Anterior cingulate cortex (tissue), 58 donors: Measurements from ENCODE around the gene CDH20.

Source experiments
- DNase-seq, 58 donors: peaks; one replicate each; lab custom pipeline; 2025; lab: John Stamatoyannopoulos, UW

CDH20 gene

DNA sequence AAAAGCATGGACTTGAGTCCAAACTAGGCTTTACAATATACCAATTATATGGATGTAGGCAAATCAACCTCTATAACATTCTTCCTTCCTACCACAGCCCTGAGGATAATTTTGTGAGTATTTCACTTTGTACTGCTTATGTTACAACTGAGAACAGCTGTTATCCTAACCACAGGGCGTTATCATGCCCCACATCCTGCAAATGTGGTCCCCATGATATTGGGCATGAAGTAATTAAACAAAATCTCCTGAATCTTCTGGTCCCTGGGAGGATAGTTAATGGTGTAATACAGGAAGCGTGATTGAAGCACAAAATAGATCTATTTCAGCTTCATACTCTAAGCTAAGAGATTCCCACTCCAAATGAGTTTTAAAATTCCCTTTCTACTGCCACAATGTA, 223.6 kb downstream of the CDH20 start:
- no peak for DNase-seq

DNA sequence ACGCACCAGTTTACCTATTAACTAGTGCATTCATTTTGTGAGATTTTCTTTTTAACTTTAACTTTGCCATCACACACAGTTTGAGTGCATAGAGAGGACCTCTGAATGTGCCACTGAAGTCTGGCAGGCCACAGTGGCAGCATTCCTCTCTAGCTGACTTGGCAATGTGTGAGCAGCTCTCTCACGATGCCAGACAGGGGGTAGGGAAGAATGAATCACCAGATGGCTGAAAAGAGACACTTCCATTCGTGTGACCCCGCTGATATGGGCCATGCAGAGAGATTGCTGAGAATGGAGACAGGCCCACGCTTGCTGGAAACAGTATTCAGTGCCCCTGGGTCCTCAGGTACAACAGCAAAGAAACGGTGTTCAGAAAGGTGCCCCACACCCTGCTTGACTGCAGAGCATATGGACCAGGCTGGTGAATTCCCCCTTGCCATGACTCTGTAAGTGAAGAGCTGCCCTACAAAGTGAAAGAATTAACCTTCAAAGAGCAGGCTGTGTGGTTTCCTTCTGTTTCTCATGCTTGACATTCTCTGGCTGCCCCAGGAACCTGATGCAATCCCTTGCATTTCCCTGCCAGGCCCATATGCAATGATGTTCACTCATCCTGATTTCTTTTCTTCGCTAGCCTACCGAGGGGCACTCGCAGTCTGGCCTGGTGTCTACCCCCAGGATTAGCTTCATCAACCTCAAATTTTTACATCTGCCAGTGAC, 236.1 kb downstream of the CDH20 start:
- DNase-seq = peak in 4 of 58 donors; percentile 1 to 9 (median 4)

DNA sequence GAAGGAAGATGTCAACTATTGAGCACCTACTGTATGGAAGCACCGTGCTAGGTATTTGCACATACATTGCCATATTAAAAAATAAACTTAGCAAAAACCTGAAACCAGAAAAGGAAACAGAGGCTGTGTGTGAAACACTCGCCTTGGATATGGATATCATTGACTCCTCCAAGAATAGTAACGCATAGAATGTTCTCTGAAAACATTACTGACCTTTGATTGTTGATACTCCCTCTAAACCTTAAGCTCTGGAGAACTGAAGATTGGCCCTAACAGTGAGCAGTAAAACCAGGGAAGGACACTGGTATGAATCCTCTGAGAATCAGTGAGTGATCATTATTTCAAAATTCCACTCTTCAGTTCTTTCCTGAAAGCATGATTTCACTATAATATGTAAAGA, 236.8 kb downstream of the CDH20 start:
- no peak for DNase-seq

DNA sequence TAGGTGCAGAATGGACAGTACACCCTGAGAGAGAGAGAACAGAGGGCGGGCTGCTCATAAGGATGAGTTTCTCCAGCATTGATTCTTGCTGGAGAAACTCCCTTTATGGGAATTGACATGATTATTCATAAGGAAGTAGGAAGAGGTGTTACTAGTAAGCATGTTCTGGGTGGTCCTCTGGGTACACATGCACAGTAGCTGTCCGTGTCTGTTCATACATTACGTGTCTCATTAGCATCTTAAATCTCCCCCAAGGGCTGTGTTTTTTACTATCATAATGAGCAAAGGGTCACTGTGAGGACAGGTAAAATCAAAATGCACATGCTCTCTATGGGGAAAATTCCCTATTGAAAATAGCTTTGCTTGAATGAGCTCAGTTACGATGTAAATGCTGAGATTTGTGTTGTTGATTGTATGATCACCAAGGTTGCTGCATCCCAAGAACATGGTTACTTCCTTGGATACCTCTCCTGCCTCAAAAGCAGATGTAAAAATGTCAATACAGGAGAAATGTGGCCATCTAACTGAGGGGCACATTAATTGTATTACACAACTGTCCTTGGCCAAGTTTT, 238.9 kb downstream of the CDH20 start:
- DNase-seq = no peak

DNA sequence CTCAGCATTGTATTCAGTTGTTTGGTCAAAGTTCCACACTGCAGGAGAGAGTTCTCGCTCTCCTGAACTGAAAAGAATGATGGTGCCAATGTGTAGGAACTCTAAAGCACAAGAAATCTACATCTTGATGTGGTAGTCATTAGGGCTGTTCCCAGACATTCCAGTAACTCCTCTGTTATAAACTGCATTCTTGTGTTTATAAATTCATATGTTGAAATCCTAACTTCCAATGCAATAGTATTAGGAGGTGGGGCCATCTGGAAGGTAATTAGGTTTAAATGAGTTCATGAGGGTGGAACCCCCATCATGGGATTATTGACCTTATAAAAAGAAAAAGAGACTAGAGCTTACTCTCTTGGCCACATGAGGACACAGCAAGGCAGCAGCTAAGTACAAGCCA, 239.6 kb downstream of the CDH20 start:
- DNase-seq = no peak

DNA sequence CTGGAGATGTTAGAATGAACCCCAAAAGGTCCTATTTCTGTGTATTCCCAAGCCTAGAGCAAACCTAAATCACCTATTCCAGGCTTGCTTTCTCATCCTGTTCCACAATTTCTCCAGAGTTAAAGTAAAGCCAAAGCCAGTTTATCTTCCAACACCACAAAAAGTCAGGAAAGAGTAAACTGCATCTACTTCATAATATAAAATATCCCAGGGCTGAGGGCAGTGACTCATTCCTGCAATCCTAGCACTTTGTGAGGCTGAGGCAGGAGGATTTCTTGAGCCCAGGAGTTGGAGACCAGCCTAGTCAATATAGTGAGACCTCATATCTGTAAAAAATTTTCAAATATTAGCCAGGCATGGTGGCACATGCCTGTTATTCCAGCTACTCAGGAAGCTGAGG, 241.4 kb downstream of the CDH20 start:
- DNase-seq = no peak

DNA sequence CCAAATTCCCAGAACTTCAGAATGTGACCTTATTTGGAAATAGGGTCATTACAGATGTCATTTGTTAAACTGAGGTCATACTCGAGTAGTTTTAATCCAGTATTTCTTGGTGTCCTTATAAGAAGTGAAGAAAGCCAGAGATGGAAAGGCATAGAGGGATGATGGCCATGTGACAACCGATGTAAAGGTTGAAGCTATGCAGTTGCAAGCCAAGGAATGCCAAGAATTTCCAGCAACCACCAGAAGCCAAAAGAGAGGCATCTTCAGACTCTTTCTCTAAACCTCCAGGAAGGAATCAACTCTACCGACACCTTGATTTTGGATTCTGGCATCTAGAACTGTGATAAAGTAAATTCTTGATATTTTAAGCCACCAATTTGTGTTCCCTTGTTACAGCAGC, 242.2 kb downstream of the CDH20 start:
- DNase-seq = no peak

DNA sequence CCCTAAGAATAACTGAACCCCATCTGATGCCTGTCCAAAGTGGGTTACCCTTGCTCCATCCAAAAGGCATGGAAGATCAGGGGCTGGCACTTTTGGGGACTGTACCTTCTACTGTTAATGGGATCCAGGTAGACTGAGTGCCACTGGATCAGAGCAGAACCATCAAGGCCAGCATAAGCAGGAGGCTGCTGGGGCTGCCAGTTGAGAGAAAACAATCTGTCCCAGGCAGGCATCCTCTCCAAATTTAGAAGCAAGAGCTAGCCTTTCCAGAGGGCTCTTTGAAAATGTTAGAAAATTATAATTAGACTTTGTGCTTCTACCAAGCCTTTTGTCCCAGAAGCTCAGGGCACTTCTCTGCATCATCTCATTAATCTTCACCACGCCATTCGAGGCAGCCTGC, 245.6 kb downstream of the CDH20 start:
- DNase-seq = no peak

DNA sequence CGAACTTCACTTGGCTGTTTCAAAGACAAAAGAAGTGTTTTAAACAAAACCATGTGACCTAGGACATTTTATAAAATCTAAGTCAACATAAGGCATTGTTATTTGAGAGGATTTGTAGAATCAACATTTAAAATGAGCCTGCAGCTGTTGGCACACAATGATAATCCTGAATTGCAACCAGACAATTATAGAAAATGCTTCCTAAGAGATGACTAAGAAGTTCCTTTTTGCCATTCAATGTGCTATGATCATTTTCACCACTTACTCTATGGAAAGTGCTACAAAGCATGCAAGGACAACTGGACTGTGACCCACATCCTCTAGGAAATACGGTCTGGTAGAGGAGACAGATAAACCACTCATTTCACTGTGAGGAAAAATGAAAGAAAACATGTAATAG, 246.4 kb downstream of the CDH20 start:
- DNase-seq = no peak

DNA sequence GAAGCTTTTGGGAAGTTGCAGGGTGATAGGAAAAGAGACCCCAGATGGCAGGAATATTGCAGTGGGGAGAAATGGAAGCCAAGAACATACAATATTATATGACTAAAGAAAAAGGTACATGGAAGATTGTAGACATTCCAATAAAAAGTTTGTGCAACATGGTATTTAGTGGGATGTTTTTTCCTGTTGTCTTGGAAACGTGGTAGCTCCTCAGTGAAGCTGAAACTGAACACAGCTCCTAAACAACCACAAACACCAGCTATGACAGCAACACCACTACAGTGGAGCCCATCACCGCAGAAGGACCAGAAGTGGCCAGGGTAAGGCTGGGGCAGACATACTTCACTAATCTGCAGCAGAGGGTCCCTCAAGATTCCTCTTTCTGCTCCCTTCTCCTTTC, 246.8 kb downstream of the CDH20 start:
- DNase-seq = no peak

DNA sequence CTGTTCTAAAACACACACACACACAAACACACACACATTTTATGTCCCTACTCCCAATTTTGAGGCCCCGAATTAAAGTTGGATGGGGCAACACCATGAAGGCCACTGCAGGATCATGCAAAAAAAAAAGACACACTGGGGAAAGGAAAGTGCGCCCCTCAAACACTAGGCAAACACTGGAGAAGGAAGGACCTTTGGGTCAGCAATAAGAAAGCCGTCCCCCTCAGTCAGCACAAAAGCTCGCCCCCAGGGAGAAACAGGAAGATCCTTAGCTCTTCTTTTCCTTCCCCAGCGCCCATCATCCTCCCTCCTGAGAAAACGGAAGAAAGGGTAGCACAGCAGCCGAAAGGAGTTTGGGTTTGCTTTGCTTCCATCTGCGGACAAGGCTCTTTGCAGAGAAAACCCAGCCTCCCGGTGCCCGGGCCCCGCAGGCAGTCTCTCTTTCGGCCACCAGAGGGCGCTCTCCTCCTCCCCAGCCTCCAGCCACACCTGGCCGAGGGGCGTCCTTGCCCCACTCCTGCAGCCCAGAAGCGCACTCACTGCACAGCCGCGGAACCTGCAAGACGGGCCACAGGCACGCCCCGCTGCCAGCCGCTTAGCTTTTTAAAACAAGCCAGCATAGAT, 248.5 kb downstream of the CDH20 start:
- peak in 52 of 58 donors; percentile 5 to 76 (median 46) for DNase-seq

DNA sequence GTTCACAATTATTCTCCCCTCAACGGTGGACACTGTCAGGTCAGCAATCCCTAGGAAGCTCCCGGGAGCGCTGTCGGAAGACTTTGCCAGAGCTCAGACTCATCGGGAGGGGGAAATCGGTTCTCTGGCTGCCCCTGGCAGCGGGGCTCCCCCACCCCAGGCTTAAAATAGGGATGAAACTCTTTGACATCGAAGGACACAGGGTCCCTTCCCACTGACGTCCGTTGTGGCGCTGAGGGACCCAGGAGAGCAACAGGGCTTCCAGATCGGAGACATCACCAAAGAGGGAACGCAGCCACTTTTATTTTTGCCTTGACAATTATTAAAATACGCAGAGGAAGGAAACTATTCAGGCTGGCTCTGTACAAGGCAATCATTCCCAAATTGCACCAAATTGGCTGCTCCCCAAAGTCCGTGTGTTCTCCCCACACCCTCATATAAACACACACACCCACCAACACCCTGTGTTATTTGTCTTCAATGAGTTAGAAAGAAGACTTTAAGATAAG, 249.0 kb downstream of the CDH20 start:
- DNase-seq = no peak

DNA sequence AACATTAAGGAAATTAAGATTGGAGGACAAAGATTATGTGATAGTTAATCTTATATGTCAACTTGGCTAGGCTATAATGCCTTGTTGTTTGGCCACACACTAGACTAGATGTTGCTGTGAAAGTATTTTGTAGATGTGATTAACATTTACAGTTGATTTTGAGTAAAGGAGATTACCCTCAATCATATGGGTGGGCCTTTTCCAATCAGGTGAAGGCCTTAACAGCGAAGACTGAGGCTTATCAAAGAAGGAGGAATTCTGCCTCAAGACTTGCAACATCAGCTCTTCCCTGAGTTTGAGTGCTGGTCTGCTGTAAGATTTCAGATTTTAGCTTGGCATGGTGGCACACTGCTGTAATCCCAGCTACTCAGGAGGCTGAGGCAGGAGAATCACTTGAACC, 250.3 kb downstream of the CDH20 start:
- no peak for DNase-seq

DNA sequence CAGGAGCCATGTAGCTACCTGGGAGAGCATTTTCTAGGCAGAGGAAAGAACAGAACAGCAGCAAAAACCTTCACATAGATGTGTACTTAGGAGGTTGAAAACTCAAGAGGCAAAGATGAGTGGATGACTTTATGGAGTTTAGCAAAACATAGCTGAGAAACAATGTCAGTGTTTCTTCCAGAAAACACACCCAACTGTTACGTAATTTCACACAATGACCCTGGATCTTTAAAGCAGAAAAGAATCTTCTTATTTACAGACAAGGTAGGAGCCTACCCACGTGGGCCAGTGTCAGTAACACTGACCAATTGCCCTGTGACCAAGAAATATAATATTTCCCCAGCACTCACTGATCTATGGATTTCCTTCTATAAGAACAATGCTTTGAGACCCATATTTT, 254.6 kb downstream of the CDH20 start:
- DNase-seq = no peak

DNA sequence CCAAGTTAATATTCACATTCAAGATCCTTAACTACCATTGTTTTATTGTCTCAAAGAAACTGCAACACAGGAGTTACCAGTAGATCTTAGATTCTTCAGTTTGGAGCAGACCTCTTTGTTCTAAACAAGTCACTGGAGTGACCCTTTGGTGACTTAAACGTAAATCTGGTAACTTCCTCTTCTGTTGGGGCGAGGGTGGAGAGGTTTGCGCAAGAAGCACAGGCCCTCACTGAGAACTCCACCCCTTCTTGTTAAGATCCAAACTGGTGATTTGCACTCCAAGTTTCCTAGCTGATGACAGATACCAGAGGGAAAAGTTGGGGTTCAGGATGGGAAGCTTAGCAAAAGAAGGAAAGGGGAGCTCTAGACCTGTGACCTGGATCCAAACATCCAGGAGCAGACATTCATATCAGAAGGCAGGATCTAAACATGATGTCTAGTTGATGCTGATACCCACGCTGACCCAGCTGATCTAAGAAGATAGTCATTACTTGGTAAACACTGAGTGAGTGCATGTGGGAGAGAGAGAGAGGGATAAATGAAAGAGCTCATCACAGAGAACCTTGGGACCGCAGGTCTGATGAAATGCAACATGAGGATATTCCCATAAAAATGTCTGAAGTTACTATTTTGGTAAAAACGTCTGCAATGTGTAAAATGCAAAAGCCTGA, 256.0 kb downstream of the CDH20 start:
- DNase-seq = no peak

DNA sequence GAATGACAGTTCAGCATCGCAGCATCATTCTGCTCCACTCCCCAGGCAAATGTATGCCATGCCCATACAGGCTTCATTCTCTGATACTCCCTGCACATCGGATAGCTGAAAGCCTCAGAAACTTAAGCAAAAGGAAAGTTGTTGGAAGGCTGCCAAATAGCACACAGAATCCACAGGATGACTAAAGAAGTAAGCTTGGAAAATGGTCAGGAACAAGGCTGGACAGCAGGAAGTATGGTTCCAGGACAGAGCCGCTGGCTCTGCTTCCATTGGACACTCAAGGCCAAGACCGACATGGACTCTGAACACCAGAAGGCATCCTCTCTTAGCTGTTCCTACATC, 256.5 kb downstream of the CDH20 start:
- no peak for DNase-seq

DNA sequence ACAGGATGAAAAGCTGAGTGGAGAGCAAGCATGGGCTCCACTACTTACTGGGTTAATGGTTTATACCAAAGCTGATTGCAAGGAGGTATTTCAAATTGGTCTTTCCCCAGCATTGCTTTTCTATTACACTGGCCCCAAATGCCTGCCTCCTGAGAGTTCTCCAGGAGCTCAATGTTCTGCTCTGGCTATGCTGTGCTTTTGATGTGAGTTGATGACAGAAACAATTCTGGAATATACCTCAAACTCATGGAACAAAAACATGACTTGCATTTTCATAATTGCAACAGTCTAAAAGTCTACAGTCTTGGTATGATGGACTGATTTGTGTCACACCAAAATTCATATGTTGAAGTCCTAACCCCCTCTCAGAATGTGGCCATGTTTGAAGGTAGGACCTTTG, 258.0 kb downstream of the CDH20 start:
- no peak for DNase-seq

DNA sequence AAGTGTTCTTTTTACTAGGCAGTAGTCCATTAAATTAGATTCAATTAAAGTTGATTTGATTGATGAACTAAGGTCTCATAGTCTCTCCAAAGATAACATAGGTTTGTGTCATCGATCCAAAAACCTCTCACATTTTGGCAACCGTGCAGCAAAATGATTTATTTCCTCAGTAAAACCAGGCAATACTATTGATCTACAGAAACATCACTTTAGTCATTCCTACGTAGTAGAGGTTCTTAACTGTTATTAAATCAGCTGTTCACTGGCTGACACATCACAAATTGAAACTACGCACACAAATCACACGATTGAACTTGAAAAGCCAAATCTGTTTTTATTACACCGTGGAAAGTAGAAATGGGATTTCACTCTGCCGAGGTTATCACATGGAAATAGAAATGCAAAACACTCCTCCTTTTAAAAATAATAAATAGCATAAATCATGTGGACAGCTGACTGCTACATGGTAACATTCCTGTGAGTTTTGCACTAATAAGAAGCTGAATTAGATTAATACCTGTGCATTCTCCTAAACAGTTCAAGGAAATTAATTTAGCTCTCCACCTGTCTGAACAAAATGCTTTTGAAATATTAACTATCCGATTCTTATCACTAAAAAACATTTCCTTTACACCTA, 262.5 kb downstream of the CDH20 start:
- no peak for DNase-seq

DNA sequence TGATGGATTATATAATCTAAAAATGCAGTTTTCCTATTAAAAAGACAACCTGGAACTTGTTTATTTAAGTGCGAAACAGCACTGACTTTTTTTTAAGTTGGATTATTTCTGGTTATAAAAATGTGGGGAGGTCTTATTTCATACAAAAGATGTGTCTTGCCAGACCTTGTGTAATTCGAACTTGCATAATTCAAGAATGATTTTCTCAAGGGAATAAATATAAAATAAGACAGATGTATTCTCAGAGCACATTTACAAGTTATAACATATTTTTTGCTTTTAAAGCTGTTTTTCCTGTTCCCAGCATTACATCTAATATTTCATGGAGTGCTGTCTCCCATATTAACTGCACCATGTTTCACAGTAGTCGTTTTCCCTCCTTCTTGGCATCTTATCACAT, 263.1 kb downstream of the CDH20 start:
- no peak for DNase-seq

DNA sequence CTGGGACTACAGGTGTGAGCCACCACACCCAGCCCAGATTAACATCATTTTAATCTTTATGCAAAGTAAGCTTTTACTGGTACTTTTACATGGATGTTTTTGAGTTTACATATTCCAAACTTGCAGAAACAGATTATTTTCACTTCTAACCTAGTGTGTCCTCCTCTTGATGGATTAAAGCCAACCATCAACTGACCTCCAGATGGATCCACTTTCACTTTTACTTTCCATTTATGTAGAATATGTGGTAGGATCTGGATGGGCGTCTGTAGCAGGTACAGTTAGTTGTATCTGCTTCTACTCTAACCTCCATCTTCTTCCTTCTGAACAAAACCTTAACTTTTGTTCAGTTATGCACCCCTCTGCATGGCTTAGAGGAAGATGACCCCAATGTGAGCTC, 264.1 kb downstream of the CDH20 start:
- no peak for DNase-seq

DNA sequence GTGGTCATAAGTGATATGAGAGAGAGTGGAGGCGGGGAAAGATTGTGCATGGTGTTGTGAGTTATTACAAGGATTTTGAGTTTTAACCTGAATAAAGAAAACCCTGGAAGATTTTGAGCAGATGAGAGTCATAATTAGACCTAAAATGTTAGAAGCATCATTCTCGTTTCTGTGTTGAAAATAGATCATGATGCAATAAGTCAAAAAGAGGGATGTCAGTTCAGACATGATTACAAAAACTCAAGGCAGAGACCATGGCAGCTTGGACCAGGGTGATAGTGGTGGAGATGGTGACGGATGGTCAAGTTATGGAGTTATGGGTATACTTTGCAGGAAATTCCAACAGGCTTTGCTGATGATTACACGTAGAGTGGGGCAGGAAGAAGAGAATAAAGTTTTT, 267.2 kb downstream of the CDH20 start:
- no peak for DNase-seq
